Globus pallidus (tissue), 1 donor: ENCODE data around the gene EGR2.

Experiments used
- DNase-seq: peaks from one replicate; pipeline ENCODE4 v3.0.0-alpha.2; 2015; ENCODE audit warnings: low spot score

Gene EGR2

DNA sequence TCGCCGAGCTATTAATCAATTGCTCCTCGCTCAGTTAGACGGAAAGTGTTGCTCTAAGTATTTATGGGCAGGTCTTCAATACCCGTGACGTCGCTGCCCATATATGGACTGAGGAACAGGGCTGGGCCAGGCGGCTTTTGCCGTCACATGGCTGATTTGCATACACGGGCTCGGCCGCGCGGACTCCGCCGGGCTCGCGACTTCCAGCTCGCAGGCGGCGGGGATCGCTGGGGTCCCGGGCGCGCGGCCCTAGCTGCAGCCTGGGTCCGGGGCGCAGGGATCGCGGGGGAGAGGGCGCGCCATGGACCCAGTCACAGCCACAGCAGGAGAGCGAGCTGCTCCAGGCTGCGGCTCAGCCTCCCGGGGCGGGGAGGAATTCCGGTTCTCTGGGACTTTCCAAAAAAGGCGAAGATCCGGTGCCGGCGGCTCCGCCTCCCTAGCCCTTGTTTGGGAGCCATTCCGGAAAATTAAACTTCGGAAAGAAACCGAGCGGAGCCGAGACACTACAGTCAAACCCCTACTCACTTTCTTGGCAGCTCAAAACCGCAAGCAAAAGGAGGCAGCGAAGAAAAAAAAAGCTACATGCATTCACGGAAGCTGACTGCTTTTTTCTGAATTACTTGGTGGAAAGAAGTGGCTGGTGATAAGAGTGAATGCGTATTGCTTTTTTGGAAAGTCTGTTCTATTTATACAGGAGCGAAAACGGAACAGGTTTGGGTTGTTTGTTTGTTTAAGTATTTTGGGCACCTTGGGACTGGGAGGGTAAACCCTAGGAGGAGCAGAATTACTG, at the start of gene EGR2:
Gene EGR2, minus strand, starts transcription at position 36 of the 790 bp plus-strand sequence. CDS start 337 bp downstream, outside the sequence.
- DNase-seq, result peak; percentile 95

DNA sequence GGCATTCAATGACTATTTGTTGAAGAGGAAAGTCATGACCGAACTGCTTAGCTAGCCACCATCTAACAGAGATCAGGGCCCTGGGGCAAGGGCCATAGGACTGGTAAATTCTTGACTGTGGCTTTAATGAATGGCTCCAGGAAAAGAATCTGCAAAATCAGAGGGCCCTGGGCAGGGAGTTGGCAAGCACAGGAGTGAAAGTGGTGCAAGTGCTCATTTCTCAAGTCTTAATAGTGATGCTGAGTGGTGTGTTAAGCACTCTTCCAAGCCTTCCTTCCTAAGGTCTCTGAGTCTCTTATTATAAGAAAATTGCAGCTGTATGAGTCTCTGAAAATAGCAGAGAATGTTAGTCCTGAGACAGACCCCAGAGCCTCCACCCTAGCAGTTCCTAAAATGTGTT, 46.3 kb upstream of the EGR2 start:
- DNase-seq, result no peak

DNA sequence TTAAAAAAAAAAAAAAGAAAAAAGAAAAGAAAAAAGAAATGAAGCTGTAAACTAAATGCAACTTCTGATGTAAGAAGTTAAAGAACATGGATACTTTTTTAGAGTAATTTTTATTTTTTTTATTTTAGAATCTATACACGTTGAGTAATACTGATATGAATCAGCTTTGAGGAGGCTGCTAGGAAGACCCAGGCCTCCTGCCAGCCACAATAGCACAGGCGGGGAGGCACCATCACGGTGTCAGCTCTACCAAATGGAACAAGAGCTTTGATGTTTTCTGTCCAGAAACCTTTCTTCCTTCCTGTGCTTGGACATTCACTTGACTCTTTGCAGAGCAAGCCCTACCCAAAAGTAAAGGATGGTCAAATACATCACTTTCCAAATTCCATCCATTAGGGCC, 45.3 kb upstream of the EGR2 start:
- DNase-seq, result no peak

DNA sequence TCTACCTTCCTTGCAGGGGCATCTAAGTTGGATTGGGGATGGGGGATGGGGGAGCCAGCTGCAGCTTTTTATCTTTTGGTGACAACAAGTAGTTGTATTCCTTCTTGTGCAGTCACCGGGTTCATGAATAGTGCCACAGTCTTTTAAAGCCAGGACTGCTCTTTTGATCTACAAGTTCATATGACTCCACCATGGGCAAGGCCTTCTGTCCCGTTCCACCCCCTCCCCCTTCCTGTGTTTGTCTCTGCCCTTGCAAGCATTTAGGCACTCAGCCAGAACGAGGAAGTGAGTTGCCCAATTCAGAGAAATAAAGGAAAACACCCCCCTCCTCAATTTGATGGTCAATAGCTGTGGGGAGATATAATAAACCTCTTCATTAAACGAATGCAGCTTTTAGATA, 44.8 kb upstream of the EGR2 start:
- DNase-seq, result peak; percentile 16

DNA sequence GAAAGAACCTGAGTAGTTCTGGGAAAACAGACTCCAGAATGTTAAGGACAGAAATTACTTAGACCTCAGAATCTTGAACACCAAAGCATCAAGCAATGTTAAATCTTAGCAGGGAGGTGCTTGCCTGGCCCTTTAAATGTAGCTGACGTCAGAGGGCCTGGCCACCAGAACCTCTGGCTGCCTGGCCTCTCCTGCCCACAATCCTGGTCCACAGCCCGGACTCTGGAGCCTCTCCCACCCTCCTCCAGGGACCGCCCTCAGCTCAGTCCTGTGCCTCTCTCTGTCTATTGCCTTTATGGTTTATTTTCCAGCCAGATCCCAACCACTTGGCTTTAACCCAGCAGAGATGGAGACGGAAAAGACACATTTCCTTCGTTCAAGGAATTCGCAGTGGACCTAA, 42.2 kb upstream of the EGR2 start:
- DNase-seq, result no peak

DNA sequence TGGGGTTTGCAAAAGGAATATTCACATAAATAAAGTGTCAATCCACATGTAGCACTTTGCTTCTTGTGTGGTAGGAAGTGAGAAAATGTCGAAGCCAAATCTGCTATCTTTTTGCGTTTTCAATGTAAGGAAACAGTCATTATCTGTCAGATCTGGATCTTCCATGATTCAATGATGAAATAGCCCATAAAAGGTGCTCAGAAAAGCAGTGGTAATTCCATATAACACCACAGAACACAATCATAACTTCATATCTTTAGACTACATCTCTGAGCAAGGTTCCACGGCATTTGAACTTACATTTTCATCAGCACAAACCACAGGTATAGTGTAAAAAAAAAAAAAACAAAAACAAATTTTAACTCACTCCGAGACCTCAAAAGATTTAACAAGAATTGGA, 39.9 kb upstream of the EGR2 start:
- no peak for DNase-seq

DNA sequence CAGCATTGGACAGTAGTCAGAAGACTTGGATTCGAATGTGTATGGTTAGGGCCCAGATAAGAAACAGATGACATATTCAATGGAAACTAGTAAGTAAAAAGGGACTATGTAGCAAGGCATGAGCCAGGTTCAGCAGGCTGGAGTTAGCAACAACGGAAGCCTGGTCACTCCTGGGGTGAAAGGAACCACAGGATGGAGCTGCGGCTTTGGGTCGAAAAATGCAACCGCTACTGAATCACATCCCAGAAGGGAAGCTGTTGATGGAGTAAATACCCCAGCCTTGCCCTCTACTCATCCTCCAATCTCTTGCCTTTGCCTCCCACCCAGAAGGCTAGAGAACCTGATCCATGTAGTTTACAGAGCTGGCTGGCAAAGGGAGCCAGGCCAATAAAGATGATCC, 37.5 kb upstream of the EGR2 start:
- DNase-seq, result no peak

DNA sequence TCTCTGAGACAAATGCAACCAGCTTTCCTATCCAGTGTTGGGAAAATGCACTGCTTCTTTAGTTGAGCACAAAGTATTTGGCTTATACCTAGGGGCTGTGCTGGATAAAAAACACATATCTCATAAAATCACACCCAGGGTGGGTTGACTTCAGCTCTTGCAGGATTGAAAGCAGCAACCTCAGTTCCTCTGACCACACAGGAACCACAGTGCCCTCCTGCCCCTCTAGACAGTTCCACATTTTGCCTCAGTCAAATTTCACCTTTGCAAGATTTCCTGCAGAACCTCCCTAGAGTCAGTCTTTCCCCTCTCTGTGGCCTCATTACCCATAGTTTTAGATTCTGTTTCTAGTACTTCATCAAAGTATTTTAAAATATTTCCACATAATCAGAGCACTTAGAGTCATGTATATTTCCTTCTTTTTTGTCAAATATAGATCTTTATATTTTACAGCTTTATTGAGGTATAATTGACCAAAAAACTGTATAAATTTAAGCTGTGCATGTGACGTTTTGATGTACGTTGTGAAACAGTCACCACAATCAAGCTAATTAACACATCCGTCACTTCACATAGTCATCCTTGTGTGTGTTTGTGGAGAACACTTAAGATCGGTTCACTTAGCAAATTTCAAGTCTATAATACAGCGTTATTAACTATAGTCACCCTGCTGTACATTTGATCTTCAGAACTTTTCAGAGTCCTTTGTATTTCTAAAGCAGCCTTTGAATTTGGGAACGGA, 37.0 kb upstream of the EGR2 start:
- DNase-seq, result no peak

DNA sequence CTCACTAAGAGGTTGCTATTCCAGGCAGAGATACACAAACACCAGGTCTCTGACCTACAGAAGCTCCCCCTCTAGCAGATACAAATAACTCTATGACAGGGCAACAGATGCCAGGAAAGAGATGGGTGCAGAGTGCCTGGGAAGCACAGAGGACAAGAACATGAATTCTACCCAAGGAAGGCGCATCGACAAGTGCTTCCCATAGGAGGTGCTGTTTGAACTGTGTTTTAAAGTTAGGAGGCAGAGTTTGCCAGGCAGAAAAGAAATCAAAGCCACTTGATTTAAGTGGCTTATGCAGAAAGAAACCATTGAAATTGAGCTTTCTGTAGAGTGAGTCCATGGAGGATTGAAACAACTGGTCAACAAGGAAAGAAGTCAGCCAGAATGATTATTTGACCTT, 35.3 kb upstream of the EGR2 start:
- DNase-seq, result no peak

DNA sequence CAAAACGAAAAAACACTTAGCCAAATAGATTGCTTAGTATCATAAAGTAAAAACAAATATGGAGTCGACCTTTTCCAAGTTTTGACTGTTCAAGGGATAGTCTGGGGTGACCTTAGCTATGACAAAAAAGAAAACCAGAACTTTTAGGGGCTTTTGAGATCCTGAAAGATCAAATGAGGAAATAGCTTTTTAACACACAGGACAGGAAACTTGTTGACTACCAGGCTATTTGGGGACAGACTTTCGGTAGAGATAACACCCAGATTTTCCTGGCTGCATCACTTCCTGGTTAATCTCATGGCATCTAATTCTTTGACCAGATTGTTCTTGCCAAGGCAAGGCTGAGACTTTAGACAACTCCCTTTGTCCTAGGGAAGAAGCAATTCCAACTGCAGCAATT, 34.5 kb upstream of the EGR2 start:
- peak; percentile 42 for DNase-seq

DNA sequence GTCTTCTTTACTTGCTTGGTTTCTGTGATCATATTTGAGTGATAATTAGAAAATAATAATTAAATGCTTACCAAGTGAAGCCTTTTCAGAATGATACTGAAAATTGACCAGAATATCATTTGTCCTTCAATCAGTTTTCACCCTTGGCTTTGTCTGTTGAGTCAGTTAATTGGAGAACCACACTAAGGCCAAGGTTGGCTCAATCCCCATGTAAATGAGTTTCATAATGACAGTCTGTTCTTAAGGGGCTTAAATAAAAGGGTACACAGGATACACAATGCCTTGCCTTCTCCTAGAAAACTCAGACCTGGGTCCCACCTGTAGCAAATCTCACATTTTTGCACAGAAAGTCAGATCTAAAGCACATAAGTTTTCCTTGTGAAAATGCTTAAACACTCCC, 31.3 kb upstream of the EGR2 start:
- no peak for DNase-seq

DNA sequence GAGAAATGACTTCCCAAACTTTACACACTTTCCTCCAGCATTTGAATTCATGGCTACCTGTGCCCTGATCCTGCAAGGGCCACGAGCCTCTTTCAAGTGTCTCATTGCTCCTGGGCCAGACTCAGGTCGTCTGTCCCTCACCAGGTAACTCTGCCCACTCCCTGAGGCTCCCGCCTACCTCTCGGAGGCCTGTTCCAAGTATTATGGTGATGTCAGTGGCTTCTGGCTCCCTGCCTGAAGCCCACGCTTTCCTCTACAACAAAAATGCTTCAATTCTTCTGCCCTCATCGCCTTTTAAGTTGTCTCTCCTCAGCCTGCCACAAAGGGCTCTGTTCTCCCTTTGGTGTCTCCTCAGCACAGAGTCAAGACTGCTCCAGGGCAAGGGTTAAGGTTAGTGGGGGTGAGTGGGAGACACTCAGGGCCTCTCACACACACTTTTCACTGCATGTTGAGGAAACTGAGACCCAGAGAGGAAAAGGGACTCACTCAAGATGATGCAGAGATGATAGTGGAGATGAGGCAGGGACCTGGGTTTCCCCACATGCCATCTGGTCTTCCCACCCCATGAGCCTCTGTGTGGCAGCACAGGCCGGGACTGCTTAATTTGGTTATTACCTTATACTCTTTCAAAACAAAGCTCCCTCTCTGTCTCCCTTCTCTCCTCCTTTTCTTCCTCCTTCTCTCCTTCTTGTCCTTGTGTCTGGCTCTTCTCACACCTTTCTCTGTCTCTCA, 28.3 kb upstream of the EGR2 start:
- no peak for DNase-seq

DNA sequence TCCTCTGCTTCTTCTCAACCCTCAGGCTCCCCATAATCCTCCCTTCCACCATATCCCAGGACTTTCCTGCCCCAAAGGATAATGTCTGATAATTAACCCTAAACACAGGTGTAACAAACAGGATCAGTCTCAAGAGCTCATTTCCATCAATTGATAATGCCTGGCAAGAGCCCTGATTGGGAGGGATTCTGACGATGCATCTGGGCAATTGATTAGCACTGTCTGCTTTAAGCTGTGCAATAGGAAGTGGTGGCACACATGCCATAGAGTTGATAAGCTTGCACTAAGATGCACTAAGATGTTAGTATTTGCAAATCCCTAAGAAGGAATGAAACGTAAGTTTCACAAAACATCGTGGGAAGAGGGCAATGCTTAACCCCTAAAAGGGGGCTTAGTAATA, 27.4 kb upstream of the EGR2 start:
- DNase-seq, result no peak

DNA sequence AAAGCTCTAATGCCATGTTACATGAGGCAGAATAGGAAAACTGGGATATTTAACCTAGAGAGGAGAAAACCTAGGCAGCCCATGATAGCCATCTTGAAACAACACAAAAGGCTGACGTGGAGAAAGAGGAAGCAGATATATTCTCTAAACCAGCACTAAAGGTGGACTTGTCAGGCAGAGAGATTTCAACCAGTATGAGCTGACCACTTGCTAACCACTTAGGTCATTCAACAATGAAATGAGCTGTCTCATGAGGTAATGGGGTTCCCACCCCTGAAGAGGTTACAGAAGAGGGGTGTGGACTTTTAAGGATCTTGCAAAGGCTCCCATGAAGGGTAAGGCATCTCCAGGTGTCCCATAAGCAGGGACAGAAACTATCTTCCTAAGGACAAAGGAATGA, 26.8 kb upstream of the EGR2 start:
- no peak for DNase-seq

DNA sequence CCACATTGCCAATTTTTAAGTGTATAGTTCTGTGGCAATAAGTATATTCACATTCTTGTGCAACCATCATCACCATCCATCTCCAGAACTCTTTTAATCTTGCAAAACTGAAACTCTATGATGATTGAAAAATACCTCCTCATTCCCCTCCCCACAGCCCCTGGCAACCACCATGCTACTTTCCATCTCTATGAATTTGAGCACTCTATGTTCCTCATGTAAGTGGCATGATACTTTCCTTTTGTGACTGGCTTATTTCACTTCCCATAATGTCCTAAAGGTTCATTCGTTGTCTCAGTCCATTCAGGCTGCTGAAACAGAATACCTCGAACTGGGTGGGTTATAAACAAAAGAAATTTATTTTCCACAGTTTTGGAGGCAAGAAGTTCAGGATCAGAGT, 23.4 kb upstream of the EGR2 start:
- DNase-seq, result no peak

DNA sequence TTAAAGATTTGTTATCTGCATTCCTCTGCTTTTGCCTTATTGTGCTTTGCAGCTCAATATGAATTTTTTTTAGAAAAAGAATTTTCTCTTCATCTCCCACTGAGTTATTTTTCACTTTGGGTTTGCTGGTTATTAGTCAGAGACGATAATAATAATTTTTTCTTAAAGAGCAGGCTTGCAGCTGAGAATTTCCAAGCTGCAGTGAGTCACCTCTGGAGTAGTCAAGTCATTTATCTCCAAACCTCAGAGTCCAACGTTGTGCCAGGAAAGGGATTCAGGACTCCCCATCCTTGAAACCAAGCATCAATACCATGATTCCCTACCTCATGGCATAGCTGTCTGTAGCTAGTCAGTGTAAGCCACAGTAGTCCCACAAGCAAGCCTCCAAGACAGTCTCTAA, 15.2 kb upstream of the EGR2 start:
- no peak for DNase-seq

DNA sequence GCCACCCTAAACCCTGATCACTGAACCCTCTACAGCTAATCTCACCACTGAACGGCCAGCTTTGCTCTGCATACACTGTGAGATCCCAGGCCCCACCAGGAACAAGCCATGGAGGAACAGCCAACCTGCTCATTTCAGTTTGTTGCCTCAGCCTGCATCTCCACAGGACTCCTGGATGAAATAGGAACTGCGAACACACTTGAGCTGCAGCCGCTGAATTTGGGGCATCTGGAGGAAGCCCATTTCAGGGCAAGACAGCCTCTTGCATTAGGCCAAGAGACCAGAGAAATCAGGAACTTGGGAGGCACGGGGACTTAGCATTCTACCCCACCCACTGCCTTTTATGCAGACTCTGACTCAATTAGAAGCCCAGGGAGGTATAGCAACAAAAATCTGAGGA, 14.5 kb upstream of the EGR2 start:
- DNase-seq, result no peak

DNA sequence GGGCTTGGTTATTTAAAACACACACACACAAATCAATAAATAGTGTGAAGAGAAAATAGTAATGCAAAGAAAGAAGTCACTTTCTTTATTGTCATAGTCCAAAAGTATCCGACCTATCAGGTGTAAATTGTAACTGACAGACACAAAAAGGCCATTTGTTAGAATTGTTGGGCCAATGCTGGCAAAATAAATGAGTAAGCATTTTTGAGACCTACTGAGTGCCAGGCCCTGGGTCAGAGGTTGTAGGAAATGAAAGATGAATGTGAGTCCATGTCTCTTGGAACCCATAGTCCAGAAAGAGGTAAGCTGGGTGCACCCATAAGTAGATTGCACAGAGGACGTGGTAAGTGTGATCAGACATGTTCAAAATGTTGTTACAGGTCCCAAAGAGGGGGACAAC, 13.5 kb upstream of the EGR2 start:
- no peak for DNase-seq

DNA sequence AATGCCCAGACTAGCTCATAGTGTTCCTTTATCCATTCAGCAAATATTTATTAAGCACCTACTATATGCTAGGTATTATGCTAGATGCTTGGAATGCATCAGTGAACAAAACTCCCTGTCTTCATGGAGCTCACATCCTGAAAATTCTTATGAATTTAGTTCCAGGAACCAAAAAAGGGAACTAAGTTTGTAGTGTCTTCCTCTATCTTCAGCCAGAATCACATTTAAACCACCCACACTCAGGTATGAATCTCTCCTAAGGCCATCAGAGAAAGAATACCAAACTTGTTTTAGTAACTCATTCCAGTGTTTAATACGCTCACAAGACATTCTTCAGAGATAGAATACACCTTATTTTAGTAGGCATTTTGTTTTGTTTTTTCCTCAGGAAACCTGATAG, 10.1 kb upstream of the EGR2 start:
- no peak for DNase-seq

DNA sequence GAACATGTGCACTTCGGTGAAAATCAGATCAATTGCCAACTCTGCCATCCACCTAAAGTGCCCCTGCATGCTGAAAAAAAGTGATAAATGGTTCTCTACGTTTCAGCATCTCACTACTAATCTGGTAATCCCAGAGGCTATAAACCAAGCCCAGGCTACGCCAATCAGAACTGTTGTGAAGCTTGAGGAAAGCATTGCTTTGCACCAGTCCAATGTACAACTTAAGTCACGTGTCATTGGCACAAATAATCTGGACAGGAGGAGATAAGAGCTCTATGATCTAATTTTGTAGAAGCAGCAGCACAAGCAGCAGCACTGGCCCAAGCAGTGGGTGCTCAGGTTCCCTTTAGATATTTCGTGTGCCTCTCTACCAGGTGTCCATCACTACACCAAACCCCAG, 4.4 kb upstream of the EGR2 start:
- DNase-seq, result no peak

DNA sequence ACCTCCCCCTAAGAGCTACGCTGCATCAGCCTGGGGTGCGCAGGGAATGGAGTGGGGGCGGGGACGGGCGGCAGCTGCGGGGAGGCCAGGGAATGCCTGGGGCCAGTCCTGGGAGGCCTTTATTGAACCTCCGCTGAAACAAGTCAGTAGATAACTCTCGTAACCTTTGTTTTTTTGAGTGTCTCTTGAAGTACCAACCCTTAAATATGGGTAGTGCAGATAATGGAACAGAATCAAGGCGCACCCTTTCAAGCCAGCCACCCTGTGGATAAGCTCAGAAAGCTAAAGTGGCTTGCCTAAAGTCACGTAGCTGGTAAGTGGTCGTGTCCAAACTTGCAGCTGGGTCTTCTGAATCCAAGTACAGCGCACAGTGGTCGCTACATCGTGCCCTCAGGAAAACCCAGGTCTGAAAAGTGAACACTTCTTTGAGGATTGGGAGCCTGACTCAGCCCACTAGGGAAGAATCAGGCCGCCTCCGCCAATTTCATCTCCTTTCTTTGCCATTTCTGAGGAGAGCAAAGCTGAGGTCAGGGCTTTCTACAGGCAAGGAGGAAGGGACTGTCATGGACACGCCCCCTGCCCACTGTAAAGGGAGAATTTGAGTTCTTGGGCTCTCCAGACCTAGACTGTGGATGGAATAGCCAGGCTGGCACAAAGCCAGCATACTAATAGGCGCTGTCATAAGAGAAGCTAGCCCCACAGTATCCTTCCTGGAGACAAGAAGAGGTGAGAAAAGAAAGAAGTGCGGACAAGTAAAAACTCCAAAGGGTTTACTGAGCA, 3.2 kb upstream of the EGR2 start:
- DNase-seq, result no peak

DNA sequence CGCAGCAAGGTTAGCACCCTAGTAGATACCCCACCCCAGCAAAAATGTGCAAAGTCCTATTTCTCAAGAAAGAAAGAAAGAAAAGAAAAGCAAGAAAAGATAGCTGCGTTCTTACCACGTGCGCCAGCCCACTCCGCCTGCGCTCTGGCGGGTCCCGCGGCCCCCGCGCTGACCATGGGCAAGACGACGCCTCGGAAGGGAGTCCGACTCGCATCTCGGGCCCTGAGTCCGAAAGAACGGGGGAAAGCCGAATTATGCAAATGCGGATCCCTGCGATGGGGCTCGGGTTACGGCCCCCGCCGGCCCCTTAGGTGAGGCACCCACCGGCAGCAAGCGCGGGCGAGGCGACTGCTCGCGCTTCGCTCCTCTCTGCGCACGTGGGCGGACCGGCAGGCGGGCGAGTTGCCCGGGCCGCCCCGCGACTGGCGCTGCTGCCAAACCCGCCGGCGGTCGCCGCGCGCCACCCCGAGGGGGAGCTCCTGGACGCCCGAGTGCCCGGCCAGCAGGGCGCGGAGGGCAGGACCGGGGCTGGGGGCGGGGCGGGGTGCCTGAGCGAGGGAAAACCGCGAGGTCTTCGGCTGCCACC, 2.4 kb upstream of the EGR2 start:
- DNase-seq, result no peak
